Caco-2 (cell line): Measurements from ENCODE around the gene RIPPLY3. TPM values are rescaled to one million over a fixed set of nuclear protein-coding genes. Genes with fewer than 3 reads are reported as not detected.
"Not testable (repeated sequence)": the region's sequence is repeated elsewhere in the genome, so short reads cannot be mapped to it uniquely, and the experiment has no call there.

Experiments used
- BruUV-seq: library from RNA; stranded (reverse); fragments of 400-500 nt; replicated peaks from 2 replicates; lab custom pipeline; 2021; lab: Mats Ljungman, UMichigan
- CTCF ChIA-PET: fragments of 300-600 bp; sonication (Branson Sonifier 250); formaldehyde crosslinking; loops from one replicate; lab custom pipeline; 2022; ENCODE audit warnings: antibody characterized with exemption; lab: Charles Lee
- POLR2A ChIA-PET: fragments of 300-600 bp; sonication (Branson Sonifier 250); formaldehyde crosslinking; loops from one replicate; lab custom pipeline; 2022; ENCODE audit warnings: antibody characterized with exemption; lab: Charles Lee
- DNase-seq, 2 experiments: peaks; one replicate each; pipeline versions ENCODE4 v3.0.0 to v3.0.0-alpha.2; 2020 to 2022
- H3K27me3 ChIP-seq: replicated peaks from 2 replicates; pipeline ENCODE4 v1.6.0; 2011; ENCODE audit warnings: low read length; ENCODE audit not compliant: control insufficient read depth, insufficient read depth
- H3K36me3 ChIP-seq: 2 replicates; pipeline ENCODE4 v1.5.1; 2011; ENCODE audit warnings: low read length; ENCODE audit not compliant: control insufficient read depth, insufficient read depth
- H3K4me1 ChIP-seq: fragments of 250-450 bp; sonication (Bioruptor Pico); 2 replicates; pipeline ENCODE4 v1.5.1; 2020; ENCODE audit warnings: mild to moderate bottlenecking
- H3K4me3 ChIP-seq: 2 replicates; pipeline ENCODE4 v1.5.1; 2011; ENCODE audit warnings: low read depth, mild to moderate bottlenecking, control low read depth, low read length
- H3K9me3 ChIP-seq: fragments of 250-450 bp; sonication (Bioruptor Pico); 2 replicates; pipeline ENCODE4 v1.5.1; 2020; ENCODE audit warnings: mild to moderate bottlenecking, moderate library complexity
- H3K27ac Mint-ChIP-seq: one replicate; pipeline ENCODE4 v1.8.0; 2022; ENCODE audit warnings: mixed read lengths; ENCODE audit not compliant: unreplicated experiment
- H3K27me3 Mint-ChIP-seq: one replicate; pipeline ENCODE4 v1.8.0; 2022; ENCODE audit warnings: mixed read lengths; ENCODE audit not compliant: insufficient read depth, unreplicated experiment
- H3K36me3 Mint-ChIP-seq: one replicate; pipeline ENCODE4 v1.8.0; 2022; ENCODE audit warnings: mild to moderate bottlenecking, mixed read lengths; ENCODE audit not compliant: insufficient read depth, unreplicated experiment
- H3K4me1 Mint-ChIP-seq: one replicate; pipeline ENCODE4 v1.8.0; 2022; ENCODE audit warnings: low read depth, mixed read lengths; ENCODE audit not compliant: unreplicated experiment
- H3K4me3 Mint-ChIP-seq: one replicate; pipeline ENCODE4 v1.8.0; 2022; ENCODE audit warnings: mild to moderate bottlenecking, moderate library complexity, mixed read lengths; ENCODE audit not compliant: unreplicated experiment
- H3K9me3 Mint-ChIP-seq: one replicate; pipeline ENCODE4 v1.8.0; 2022; ENCODE audit warnings: mixed read lengths; ENCODE audit not compliant: unreplicated experiment
- CTCF ChIP-seq, 2 experiments: fragments of 200-600 bp in 1 of 2; IDR thresholded peaks; 1 replicate in 1 of 2; 2 replicates in 1 of 2; pipeline versions ENCODE4 v1.5.1 to v1.8.0; 2011 to 2022; ENCODE audit warnings: antibody characterized with exemption in 1 of 2, control low read depth in 1 of 2, inconsistent platforms in 1 of 2, low read depth in 1 of 2, low read length in 1 of 2, mild to moderate bottlenecking in 1 of 2, moderate library complexity in 1 of 2; ENCODE audit not compliant: insufficient read depth in 1 of 2, severe bottlenecking in 1 of 2, unreplicated experiment in 1 of 2
- intact Hi-C: fragments of 100-400 bp; cut with micrococcal nuclease; formaldehyde crosslinking; loops from one replicate; pipeline ENCODE4 v1.10.0; 2022; ENCODE audit not compliant: unreplicated experiment
- total RNA-seq: library from RNA; stranded (reverse); gene quantifications from 2 replicates; pipeline ENCODE4 v1.2.3, GENCODE V29; 2022

The RIPPLY3 gene
- total RNA-seq, 1 experiment from 2014 or later, result 0.91 TPM

GRCh38 chr21:36985751-36986594 lies 20.5 kb upstream of the RIPPLY3 start:
- Histone ChIP-seq H3K36me3 (no peaks in the 10 kb centered on the region), H3K4me3 (no peak overlapping the region), H3K9me3 (no peaks in the 10 kb centered on the region), H3K4me1 (peaks cover 15% of the 10 kb centered on the region), H3K27me3 (no peaks in the 10 kb centered on the region)
- ChIA-PET CTCF (no interaction called here), POLR2A (interaction anchor here (0.6 kb wide), 1 partner anchor 13 kb away, joined by 6 read pairs; no protein-coding TSS in a partner anchor)
- peaks cover 12% of the 10 kb centered on the region for H3K4me1 Mint-ChIP-seq
- peaks cover 9% of the 10 kb centered on the region for H3K9me3 Mint-ChIP-seq
- no peak for DNase-seq
- no peak overlapping the region for H3K4me3 Mint-ChIP-seq
- peaks cover 17% of the 10 kb centered on the region for H3K36me3 Mint-ChIP-seq
- no peak for TF ChIP-seq CTCF (IDR thresholded peaks at IDR 0.05; ENCODE audit: insufficient read depth in 1 of 2, low read depth in 1 of 2, low read length in 1 of 2, severe bottlenecking in 1 of 2, unreplicated experiment in 1 of 2)
- intact Hi-C loops, result no loop called here
- no peaks in the 10 kb centered on the region for H3K27me3 Mint-ChIP-seq
- no peak overlapping the region for H3K27ac Mint-ChIP-seq
- no TSS peak for BruUV-seq

- Histone ChIP-seq H3K27me3 (no peaks in the 10 kb centered on the region), H3K9me3 (no peaks in the 10 kb centered on the region), H3K36me3 (no peaks in the 10 kb centered on the region), H3K4me1 (peaks cover 15% of the 10 kb centered on the region), H3K4me3 (no peak overlapping the region)
- no peaks in the 10 kb centered on the region for H3K27me3 Mint-ChIP-seq
- POLR2A ChIA-PET, result no interaction called here
- TF ChIP-seq CTCF (IDR thresholded peaks at IDR 0.05; ENCODE audit: insufficient read depth in 1 of 2, low read depth in 1 of 2, low read length in 1 of 2, severe bottlenecking in 1 of 2, unreplicated experiment in 1 of 2), result no peak
- H3K36me3 Mint-ChIP-seq, result peaks cover 17% of the 10 kb centered on the region
- H3K27ac Mint-ChIP-seq, result no peak overlapping the region
- intact Hi-C loops, result no loop called here
- H3K4me1 Mint-ChIP-seq, result peaks cover 12% of the 10 kb centered on the region
- CTCF ChIA-PET, result interaction anchor here (0.7 to 1.6 kb wide), 3 partner anchors 11 to 39 kb away, joined by 3 to 9 read pairs (median 3); no protein-coding TSS in a partner anchor
- H3K4me3 Mint-ChIP-seq, result no peak overlapping the region
- no peak for DNase-seq
- no TSS peak for BruUV-seq
- H3K9me3 Mint-ChIP-seq, result peaks cover 9% of the 10 kb centered on the region
Observed at GRCh38 chr21:36987845-36988244, 18.7 kb upstream of the RIPPLY3 start.

GRCh38 chr21:36988536-36988935 lies 18.0 kb upstream of the RIPPLY3 start:
- no peak overlapping the region for H3K4me3 ChIP-seq
- Mint-ChIP-seq H3K4me3 (peak overlapping the region; percentile 60), H3K27me3 (no peaks in the 10 kb centered on the region), H3K36me3 (peaks cover 17% of the 10 kb centered on the region), H3K27ac (no peak overlapping the region), H3K4me1 (peaks cover 12% of the 10 kb centered on the region), H3K9me3 (peaks cover 9% of the 10 kb centered on the region)
- no peak for DNase-seq
- peaks cover 15% of the 10 kb centered on the region for H3K4me1 ChIP-seq
- no peaks in the 10 kb centered on the region for H3K36me3 ChIP-seq
- H3K9me3 ChIP-seq, result no peaks in the 10 kb centered on the region
- TF ChIP-seq CTCF (IDR thresholded peaks at IDR 0.05; ENCODE audit: insufficient read depth in 1 of 2, low read depth in 1 of 2, low read length in 1 of 2, severe bottlenecking in 1 of 2, unreplicated experiment in 1 of 2), result no peak
- ChIA-PET CTCF (no interaction called here), POLR2A (no interaction called here)
- intact Hi-C loops, result no loop called here
- BruUV-seq, result TSS peak; percentile 55
- H3K27me3 ChIP-seq, result no peaks in the 10 kb centered on the region

- CTCF ChIA-PET, result interaction anchor here (0.6 to 2.0 kb wide), 4 partner anchors 11 to 693 kb away, joined by 3 to 17 read pairs (median 10); no protein-coding TSS in a partner anchor
- POLR2A ChIA-PET, result interaction anchor here (0.5 to 1.7 kb wide), 3 partner anchors 12 to 128 kb away, joined by 5 to 13 read pairs (median 5); partner anchors contain the start of genes PIGP and TTC3
- intact Hi-C loops, BruUV-seq, H3K27me3 Mint-ChIP-seq, H3K9me3 Mint-ChIP-seq, H3K27me3 ChIP-seq, H3K36me3 ChIP-seq, H3K9me3 ChIP-seq, DNase-seq: not testable (repeated sequence)
- H3K4me3 Mint-ChIP-seq, result peak overlapping the region; percentile 96
- peaks cover 17% of the 10 kb centered on the region for H3K36me3 Mint-ChIP-seq
- H3K4me1 Mint-ChIP-seq, result peaks cover 12% of the 10 kb centered on the region
- peak overlapping the region; percentile 96 for H3K27ac Mint-ChIP-seq
- Histone ChIP-seq H3K4me1 (peaks cover 15% of the 10 kb centered on the region), H3K4me3 (peak overlapping the region; percentile 46)
Observed at GRCh38 chr21:36989199-36989698, 17.3 kb upstream of the RIPPLY3 start.
